Heart left ventricle (tissue), 16 donors: ENCODE results near the gene PARD3. TPM values are rescaled to one million over a fixed set of nuclear protein-coding genes. Genes with fewer than 3 reads are reported as not detected.

Experiments
- ATAC-seq, 4 donors: fragments of 200-7000 bp; cut with Tn5 transposase; one replicate each; pipeline ENCODE4 v1.9.1; 2020 to 2022; ENCODE audit warnings: moderate library complexity in 4 of 4, mild to moderate bottlenecking in 3 of 4, moderate number of reproducible peaks in 1 of 4
- DNase-seq, 5 donors: peaks; one replicate each; pipeline ENCODE4 v3.0.0-alpha.2; 2020
- H3K27ac ChIP-seq, 12 donors: fragments of 200-600 bp; sonication (generic) in 4 of 12; one replicate each; pipeline versions ENCODE4 v1.5.0 to v1.8.0; 2016 to 2022; ENCODE audit warnings: mild to moderate bottlenecking in 2 of 12
- H3K27me3 ChIP-seq, 9 donors: fragments of 200-600 bp; sonication (generic) in 2 of 9; one replicate each; pipeline versions ENCODE4 v1.5.1 to v1.8.0; 2016 to 2022; ENCODE audit warnings: mild to moderate bottlenecking in 3 of 9
- H3K36me3 ChIP-seq, 9 donors: fragments of 200-600 bp; sonication (generic) in 2 of 9; one replicate each; pipeline versions ENCODE4 v1.5.0 to v1.8.0; 2018 to 2022; ENCODE audit warnings: mild to moderate bottlenecking in 2 of 9
- H3K4me1 ChIP-seq, 12 donors: fragments of 200-600 bp; sonication (generic) in 4 of 12; one replicate each; pipeline versions ENCODE4 v1.5.0 to v1.8.0; 2016 to 2022; ENCODE audit warnings: mild to moderate bottlenecking in 3 of 12
- H3K4me3 ChIP-seq, 12 donors: fragments of 200-600 bp; sonication (generic) in 4 of 12; one replicate each; pipeline versions ENCODE4 v1.5.0 to v1.8.0; 2017 to 2022; ENCODE audit warnings: mild to moderate bottlenecking in 9 of 12, moderate library complexity in 4 of 12
- H3K9me3 ChIP-seq, 12 donors: fragments of 200-600 bp; sonication (generic) in 4 of 12; one replicate each; pipeline versions ENCODE4 v1.5.0 to v1.8.0; 2016 to 2022; ENCODE audit warnings: mild to moderate bottlenecking in 1 of 12
- CTCF ChIP-seq, 12 donors: fragments of 200-600 bp; sonication (generic) in 4 of 12; IDR thresholded peaks; one replicate each; pipeline versions ENCODE4 v1.5.0 to v1.8.0; 2018 to 2022; ENCODE audit warnings: antibody characterized with exemption in 12 of 12, mild to moderate bottlenecking in 5 of 12
- POLR2A ChIP-seq, 2 donors: fragments of 450-650 bp; IDR thresholded peaks; one replicate each; pipeline ENCODE4 v1.6.1; 2017; ENCODE audit warnings: antibody characterized with exemption in 2 of 2, mild to moderate bottlenecking in 2 of 2, moderate library complexity in 2 of 2
- WGBS, 4 donors: extraction: QIAGEN DNeasy Blood & Tissue Kit in 2 of 4; methylation state at CpG; one replicate each; pipeline versions ENCODE4 v1.1.5 to v1.1.7; 2013 to 2018; 5-methylcytosine and 5-hydroxymethylcytosine counted together
- intact Hi-C, 10 donors: fragments of 100-400 bp; cut with DNase I; formaldehyde crosslinking; loops; one replicate each; pipeline versions ENCODE4 v1.11.1 to v1.14.2; 2022
- polyA plus RNA-seq, 2 donors: library from polyadenylated mRNA; stranded (reverse); fragments of 200-250 nt; gene quantifications; one replicate each; pipeline ENCODE4 v1.2.3, GENCODE V29; 2013
- total RNA-seq, 9 donors: library from RNA; depleted of rRNA in 2 of 9; stranded (reverse); fragments of >200 nt in 2 of 9; fragmentation: NEBNext Ultra II Directional in 3 of 9; extraction: Animal tissue kit (Norgen Biotek cat#: 25700) in 3 of 9; gene quantifications; one replicate each; pipeline versions ENCODE4 v1.1.0 to v1.2.4, GENCODE V29; 2016 to 2023
- donor health status: ischemic (EF 13 %, LVEDD 7.1; RV severe dilation, severe dysfunction).
- donor health status: healthy with polysubstance abuse.
- donor health status: DM: no; HTN: yes; CAD: no.
- donor health status: DM: no; HTN: no; CAD: no.
- donor health status: ischemic (EF 25% LVEDD 6.9; RV normal size, moderate dysfunction).
- donor health status: ischemic (EF 25% LVEDD 5.7; RV mildly dilated, moderate dysfunction).
- donor health status: healthy.
- donor health status: DM: yes; HTN: yes; CAD: no.
- donor health status: ischemic (EF 35%, LVEDD 5.7; RV mildly dilated, moderate dysfunction).
- donor health status: nonischemic (EF 11% LVEDD 7.7; RV severe dilation, severe dysfunction).
- donor health status: DM: yes; HTN: yes; CAD: no.
- donor health status: PGD.
- donor health status: ischemic (EF 29% LVEDD 5.4; RV normal size, mild dysfunction).
- donor health status: nonischemic (EF 23%, LVEDD 6.1; RV moderate dilation, normal function).

PARD3 gene
- total and polyA plus RNA-seq, 11 donors: 24.8 to 69.7 (median 33.1) TPM

- no peak for DNase-seq
- no peaks in the 10 kb centered on the region for H3K27me3 ChIP-seq
- peaks cover 0 to 8% (median 0%) of the 10 kb centered on the region in 12 donors for H3K4me1 ChIP-seq
- 48 to 76% (median 67%) methylated on average over 7 of the region's 7 CpGs for WGBS, 4 donors
- no peak for TF ChIP-seq POLR2A (IDR thresholded peaks at IDR 0.05)
- TF ChIP-seq CTCF (IDR thresholded peaks at IDR 0.05): no peak
- intact Hi-C loops: no loop called here
- no peak overlapping the region for H3K27ac ChIP-seq
- peak in 3 of 4 donors; percentile 18 to 47 (median 39) for ATAC-seq
- H3K9me3 ChIP-seq: no peaks in the 10 kb centered on the region
- no peak overlapping the region for H3K4me3 ChIP-seq
- no peaks in the 10 kb centered on the region for H3K36me3 ChIP-seq
Measured at GRCh38 chr10:34193931-34194626, 621.0 kb downstream of the PARD3 start.

- DNase-seq: no peak
- H3K36me3 ChIP-seq: no peaks in the 10 kb centered on the region
- 80 to 83% (median 82%) methylated on average over 5 of the region's 5 CpGs for WGBS, 4 donors
- no peaks in the 10 kb centered on the region for H3K9me3 ChIP-seq
- intact Hi-C loops: no loop called here
- peaks cover 0 to 8% (median 0%) of the 10 kb centered on the region in 12 donors for H3K4me1 ChIP-seq
- TF ChIP-seq POLR2A (IDR thresholded peaks at IDR 0.05) (no peak), CTCF (IDR thresholded peaks at IDR 0.05) (no peak)
- no peak overlapping the region for H3K4me3 ChIP-seq
- no peak overlapping the region for H3K27ac ChIP-seq
- no peak for ATAC-seq
- H3K27me3 ChIP-seq: no peaks in the 10 kb centered on the region
Measured at GRCh38 chr10:34192646-34193045, 622.5 kb downstream of the PARD3 start.

GRCh38 chr10:34191406-34191805 is 623.7 kb downstream of the PARD3 start:
- 60 to 82% (median 71%) methylated on average over 3 of the region's 3 CpGs for WGBS, 4 donors

DNA sequence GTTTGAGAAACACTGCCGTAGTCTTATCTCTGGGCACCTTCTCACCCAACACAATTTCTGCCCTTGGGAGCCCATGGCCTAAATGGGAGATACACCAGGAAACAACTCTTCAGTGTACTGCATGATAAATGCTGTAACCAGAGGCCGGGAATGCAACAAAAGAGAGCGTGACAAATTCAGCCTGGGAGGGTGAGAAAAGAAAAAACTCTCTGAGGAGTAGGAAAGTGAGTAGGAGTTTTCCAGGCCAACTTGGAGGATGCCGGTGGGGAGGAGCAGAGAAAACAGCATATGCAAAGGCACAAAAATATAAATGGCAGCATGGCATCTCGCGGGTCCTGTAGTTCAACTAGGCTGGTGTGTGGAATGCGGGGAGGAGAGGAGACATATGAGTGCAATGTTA is 624.5 kb downstream of the PARD3 start:
- no peak for ATAC-seq
- TF ChIP-seq CTCF (IDR thresholded peaks at IDR 0.05) (no peak), POLR2A (IDR thresholded peaks at IDR 0.05) (no peak)
- peaks cover 0 to 13% (median 4%) of the 10 kb centered on the region in 12 donors for H3K4me1 ChIP-seq
- DNase-seq: no peak
- H3K27me3 ChIP-seq: no peaks in the 10 kb centered on the region
- H3K27ac ChIP-seq: no peak overlapping the region
- intact Hi-C loops: no loop called here
- no peak overlapping the region for H3K4me3 ChIP-seq
- WGBS, 4 donors: 83 to 91% (median 87%) methylated on average over 7 of the region's 7 CpGs
- no peaks in the 10 kb centered on the region for H3K36me3 ChIP-seq
- no peaks in the 10 kb centered on the region for H3K9me3 ChIP-seq

More at GRCh38 chr10:34191406-34191805, 623.7 kb downstream of the PARD3 start:
- TF ChIP-seq POLR2A (IDR thresholded peaks at IDR 0.05) (no peak), CTCF (IDR thresholded peaks at IDR 0.05) (no peak)
- H3K27ac ChIP-seq: no peak overlapping the region
- intact Hi-C loops: no loop called here
- no peaks in the 10 kb centered on the region for H3K36me3 ChIP-seq
- H3K27me3 ChIP-seq: no peaks in the 10 kb centered on the region
- H3K4me1 ChIP-seq: peaks cover 0 to 8% (median 0%) of the 10 kb centered on the region in 12 donors
- no peak for ATAC-seq
- no peaks in the 10 kb centered on the region for H3K9me3 ChIP-seq
- H3K4me3 ChIP-seq: no peak overlapping the region
- DNase-seq: no peak
